Progenitor cell of endocrine pancreas (in vitro differentiated cells): ENCODE measurements around the gene DHODH. TPM values are rescaled to one million over a fixed set of nuclear protein-coding genes. Genes with fewer than 3 reads are reported as not detected.

Experiments used
- DNase-seq: peaks from one replicate; pipeline ENCODE4 v3.0.0; 2021; ENCODE audit warnings: low spot score; ENCODE audit not compliant: unreplicated experiment
- H3K27ac Mint-ChIP-seq: 2 replicates; pipeline ENCODE4 v1.8.0; 2021; ENCODE audit warnings: mild to moderate bottlenecking, moderate library complexity, mixed read lengths
- H3K27me3 Mint-ChIP-seq: 2 replicates; pipeline ENCODE4 v1.8.0; 2021; ENCODE audit warnings: mixed read lengths
- H3K36me3 Mint-ChIP-seq: 2 replicates; pipeline ENCODE4 v1.8.0; 2022; ENCODE audit warnings: mixed read lengths; ENCODE audit not compliant: insufficient read depth
- H3K4me1 Mint-ChIP-seq: 2 replicates; pipeline ENCODE4 v1.8.0; 2021; ENCODE audit warnings: low read depth, mixed read lengths
- H3K4me3 Mint-ChIP-seq: 2 replicates; pipeline ENCODE4 v1.8.0; 2021; ENCODE audit warnings: low read depth, mild to moderate bottlenecking, moderate library complexity, mixed read lengths
- H3K9me3 Mint-ChIP-seq: 2 replicates; pipeline ENCODE4 v1.8.0; 2021; ENCODE audit warnings: low read depth, mixed read lengths
- total RNA-seq: library from RNA; stranded (reverse); gene quantifications from 2 replicates; pipeline ENCODE4 v1.2.1, GENCODE V29; 2021
- TF ChIP-seq, protein P1 (sequence below): fragments of 200-600 bp; sonication (generic); IDR thresholded peaks from one replicate; pipeline ENCODE4 v1.5.0; 2021; ENCODE audit warnings: antibody characterized with exemption, mild to moderate bottlenecking; ENCODE audit not compliant: unreplicated experiment

Gene DHODH
- total RNA-seq, 1 donor from 2014 or later: 13.4 TPM

DNA sequence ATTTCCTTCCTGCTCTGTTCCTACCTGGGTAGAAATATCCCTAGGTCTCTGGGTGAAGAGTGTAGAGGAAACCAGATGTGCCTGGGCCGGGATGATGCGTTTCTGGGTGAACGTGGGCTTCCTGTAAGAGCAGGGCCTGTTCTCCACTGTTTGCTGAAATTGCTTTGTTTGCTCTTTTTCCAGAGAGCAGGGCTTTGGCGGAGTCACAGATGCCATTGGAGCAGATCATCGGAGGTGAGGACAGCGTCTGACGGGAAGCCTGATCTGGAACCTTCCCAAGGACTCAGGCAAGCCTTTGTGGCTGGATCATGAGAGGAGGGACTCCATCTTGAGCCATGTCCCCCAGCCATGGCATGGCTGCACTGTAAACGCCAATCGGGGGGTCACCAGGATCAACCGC lies 15.4 kb downstream of the DHODH start:
- H3K27me3 Mint-ChIP-seq: no peaks in the 10 kb centered on the region
- H3K9me3 Mint-ChIP-seq: no peaks in the 10 kb centered on the region
- H3K27ac Mint-ChIP-seq: no peak overlapping the region
- TF ChIP-seq, protein P1, sequence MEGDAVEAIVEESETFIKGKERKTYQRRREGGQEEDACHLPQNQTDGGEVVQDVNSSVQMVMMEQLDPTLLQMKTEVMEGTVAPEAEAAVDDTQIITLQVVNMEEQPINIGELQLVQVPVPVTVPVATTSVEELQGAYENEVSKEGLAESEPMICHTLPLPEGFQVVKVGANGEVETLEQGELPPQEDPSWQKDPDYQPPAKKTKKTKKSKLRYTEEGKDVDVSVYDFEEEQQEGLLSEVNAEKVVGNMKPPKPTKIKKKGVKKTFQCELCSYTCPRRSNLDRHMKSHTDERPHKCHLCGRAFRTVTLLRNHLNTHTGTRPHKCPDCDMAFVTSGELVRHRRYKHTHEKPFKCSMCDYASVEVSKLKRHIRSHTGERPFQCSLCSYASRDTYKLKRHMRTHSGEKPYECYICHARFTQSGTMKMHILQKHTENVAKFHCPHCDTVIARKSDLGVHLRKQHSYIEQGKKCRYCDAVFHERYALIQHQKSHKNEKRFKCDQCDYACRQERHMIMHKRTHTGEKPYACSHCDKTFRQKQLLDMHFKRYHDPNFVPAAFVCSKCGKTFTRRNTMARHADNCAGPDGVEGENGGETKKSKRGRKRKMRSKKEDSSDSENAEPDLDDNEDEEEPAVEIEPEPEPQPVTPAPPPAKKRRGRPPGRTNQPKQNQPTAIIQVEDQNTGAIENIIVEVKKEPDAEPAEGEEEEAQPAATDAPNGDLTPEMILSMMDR: no peak
- peaks cover 12% of the 10 kb centered on the region for H3K36me3 Mint-ChIP-seq
- no peak for DNase-seq
- H3K4me1 Mint-ChIP-seq: no peaks in the 10 kb centered on the region
- H3K4me3 Mint-ChIP-seq: no peak overlapping the region

DNA sequence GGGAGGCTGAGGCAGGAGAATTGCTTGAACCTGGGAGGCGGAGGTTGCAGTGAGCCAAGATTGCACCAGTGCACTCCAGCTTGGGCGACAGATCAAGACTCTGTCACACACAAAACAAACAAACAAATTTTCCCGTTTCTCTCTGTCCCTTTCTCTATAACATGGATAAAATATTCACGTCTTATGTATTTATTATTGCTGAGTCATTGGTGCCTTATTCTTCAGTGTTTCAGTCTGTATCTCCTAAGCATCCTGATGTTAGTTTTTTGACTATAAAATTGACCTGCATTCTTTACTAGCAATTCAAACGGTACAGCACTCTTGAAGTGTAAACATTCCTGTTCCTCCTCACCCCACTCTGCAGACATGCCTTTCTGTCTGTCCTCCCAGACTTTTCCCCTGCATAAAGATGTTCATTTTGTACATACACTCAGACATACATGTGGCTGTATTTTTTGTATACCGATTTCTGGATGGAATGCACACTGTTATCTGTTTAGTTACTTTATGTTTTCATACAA lies 16.4 kb downstream of the DHODH start:
- Mint-ChIP-seq H3K4me1 (no peaks in the 10 kb centered on the region), H3K4me3 (no peak overlapping the region), H3K36me3 (peaks cover 11% of the 10 kb centered on the region), H3K27ac (no peak overlapping the region), H3K9me3 (no peaks in the 10 kb centered on the region), H3K27me3 (no peaks in the 10 kb centered on the region)
- TF ChIP-seq, protein P1: no peak
- no peak for DNase-seq

DNA sequence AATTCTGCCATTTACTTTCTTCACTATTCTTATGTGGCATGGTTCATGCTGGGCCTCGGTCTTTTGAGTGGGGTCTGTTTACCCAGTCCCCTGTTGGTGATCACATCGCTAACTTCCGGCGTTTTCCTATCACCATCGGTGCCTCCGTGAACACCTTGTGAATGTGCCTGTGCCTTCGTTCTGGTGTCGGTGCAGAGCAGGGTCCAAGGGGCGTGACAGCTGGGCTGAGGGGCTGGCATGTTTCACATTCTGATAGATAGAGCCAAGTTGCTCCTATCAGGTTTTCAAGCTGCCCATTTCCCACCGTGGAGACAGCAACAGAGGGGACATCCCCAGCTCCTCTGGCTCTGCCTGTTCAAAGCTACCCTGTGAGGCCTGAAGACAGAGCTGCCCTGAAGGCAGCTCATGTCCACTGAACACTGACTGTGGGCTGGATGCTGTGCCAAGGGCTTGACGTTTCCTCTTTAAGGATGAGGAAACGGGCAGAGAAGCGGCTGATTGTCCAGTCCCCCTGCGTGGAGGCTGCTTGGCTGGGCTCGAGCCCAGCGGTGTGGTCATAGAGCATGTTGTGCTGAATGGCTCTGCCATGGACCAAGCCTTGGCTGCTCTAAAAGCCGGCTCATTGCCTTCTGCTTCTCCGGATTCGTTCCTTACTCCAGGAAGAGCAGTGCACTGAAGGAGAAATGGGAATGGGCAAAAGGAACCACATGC lies 17.0 kb downstream of the DHODH start:
- Mint-ChIP-seq H3K27me3 (no peaks in the 10 kb centered on the region), H3K4me1 (no peaks in the 10 kb centered on the region), H3K9me3 (no peaks in the 10 kb centered on the region), H3K36me3 (peaks cover 11% of the 10 kb centered on the region), H3K27ac (no peak overlapping the region), H3K4me3 (no peak overlapping the region)
- TF ChIP-seq, protein P1: no peak
- no peak for DNase-seq

DNA sequence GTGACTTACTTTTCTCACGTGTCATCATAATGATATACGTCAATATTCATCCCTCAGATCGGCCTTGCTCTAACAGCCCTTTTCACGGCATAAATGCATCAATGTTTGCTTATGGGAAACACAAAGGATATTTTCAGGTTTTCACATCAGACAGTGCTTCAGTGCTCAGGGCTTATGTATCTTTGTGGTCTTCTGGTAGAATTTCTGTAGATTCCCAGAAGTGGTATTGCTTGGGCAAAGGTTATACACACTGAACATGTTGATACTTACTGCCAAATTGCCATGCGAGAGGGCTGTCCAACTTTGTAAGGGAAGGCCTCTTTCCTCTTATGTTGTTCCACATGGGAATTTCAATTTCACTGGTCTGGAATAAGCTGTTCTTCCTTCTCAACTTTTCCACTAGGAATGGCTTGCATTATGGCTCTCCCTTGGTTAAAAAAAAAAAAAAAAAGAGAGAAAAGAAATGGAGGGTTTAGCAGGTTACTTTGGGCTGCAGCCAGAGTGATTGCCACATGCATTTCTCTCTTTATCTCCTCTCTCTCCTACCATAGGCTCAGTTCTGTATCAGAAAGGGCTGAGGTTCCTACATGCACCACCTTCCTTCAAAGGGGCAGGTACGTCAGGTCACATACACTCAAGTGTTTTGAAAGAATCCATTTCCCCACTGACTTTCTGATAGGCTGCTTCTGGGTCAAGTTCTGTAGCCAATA lies 19.3 kb downstream of the DHODH start:
- no peaks in the 10 kb centered on the region for H3K9me3 Mint-ChIP-seq
- H3K4me1 Mint-ChIP-seq: no peaks in the 10 kb centered on the region
- H3K36me3 Mint-ChIP-seq: peaks cover 7% of the 10 kb centered on the region
- no peaks in the 10 kb centered on the region for H3K27me3 Mint-ChIP-seq
- no peak overlapping the region for H3K4me3 Mint-ChIP-seq
- no peak overlapping the region for H3K27ac Mint-ChIP-seq
- TF ChIP-seq, protein P1: no peak
- no peak for DNase-seq

DNA sequence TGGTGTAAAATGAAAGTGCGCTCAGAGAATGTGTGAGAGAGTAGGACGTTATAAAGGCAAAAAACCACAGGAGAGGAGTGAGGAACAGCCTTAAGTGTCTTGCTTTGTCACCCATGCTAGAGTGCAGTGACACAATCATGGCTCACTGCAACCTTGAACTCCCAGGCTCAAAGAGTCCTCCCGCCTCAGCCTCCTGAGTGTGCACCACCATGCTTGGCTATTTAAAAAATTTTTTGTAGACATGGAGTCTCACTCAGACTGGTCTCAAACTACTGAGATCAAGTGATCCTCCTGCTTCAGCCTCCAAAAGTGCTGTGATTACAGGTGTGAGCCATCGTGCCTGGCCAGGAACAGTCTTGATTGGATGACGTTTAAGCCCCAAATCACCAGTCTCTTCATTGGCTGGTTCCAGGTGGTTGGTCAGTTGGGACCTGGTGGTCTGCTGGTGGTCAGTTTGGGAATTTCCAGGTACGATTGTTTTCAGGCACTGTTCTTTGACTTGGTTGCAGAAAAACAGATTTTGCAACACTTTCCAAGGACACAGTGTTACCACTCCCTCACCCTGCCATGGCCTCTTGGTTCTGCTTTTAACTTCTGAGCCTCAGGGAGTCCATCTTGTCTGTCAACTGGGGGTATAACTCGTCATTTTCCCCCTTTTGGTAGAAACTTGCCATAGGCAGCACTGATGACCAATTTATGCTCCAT lies 21.2 kb downstream of the DHODH start:
- Mint-ChIP-seq H3K9me3 (no peaks in the 10 kb centered on the region), H3K27ac (no peak overlapping the region), H3K4me3 (no peak overlapping the region), H3K4me1 (no peaks in the 10 kb centered on the region), H3K36me3 (peaks cover 2% of the 10 kb centered on the region), H3K27me3 (no peaks in the 10 kb centered on the region)
- no peak for DNase-seq
- TF ChIP-seq, protein P1: no peak
